Activated CD8-positive, alpha-beta memory T cell treated with anti-CD3 and anti-CD28 coated beads for 36 hours (primary cell): ENCODE measurements around the gene BNIP5. TPM values are rescaled to one million over a fixed set of nuclear protein-coding genes. Genes with fewer than 3 reads are reported as not detected.

ENCODE experiments used
- CTCF ChIA-PET: fragments of 350-600 bp; sonication (Branson Sonifier 250); formaldehyde crosslinking; loops from one replicate; lab custom pipeline; 2021; ENCODE audit warnings: antibody characterized with exemption; lab: Charles Lee
- POLR2A ChIA-PET: fragments of 350-600 bp; sonication (Branson Sonifier 250); formaldehyde crosslinking; loops from one replicate; lab custom pipeline; 2021; ENCODE audit warnings: antibody characterized with exemption; lab: Charles Lee
- total RNA-seq, 2 experiments: library from RNA; stranded (reverse); gene quantifications; one replicate each; pipeline ENCODE4 v1.2.3, GENCODE V29; 2021

Gene BNIP5
- total RNA-seq, 2 experiments from 2014 or later: not detected

DNA sequence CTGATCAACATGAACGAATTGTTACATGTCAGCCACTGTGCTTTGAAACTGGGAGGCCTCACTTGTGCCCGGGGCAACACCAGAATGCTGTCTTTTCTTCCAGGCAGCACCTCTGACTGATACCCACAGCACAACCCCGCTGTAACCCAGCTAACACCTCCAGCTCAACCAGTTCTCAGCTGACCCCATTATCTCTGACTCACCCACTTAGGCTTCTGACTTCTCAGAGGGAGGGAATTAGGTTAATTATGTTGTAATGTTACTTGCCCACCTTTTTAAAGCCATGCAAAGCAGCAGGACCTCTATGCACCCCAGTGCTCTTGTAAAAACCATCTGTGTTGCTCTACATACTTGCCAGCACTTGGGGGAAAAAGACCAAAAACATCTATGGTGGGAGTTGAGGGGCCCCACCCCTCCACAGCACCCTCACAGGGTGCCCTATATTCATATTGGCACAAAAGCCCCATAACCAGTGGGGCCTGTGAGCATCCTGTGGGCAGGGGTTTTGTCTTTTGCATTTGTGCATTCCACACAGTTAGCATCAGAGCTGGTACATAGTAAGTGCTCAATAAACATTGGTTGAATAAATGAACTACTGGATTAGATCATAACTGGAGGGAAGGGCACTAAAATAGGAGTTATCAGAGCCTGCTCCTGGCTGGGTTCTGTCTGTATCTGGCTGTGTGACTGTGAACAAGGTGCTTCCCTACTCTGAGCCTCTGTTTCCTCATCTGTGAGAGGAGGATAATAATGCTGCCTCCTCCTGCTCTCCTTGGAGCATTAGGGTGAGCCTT, 22.3 kb downstream of the BNIP5 start:
- ChIA-PET CTCF (no interaction called here), POLR2A (no interaction called here)

GRCh38 chr6:36313649-36313936, 23.1 kb downstream of the BNIP5 start:
- CTCF ChIA-PET: interaction anchor here (1.5 kb wide), 1 partner anchor 27 kb away, joined by 3 read pairs; no protein-coding TSS in a partner anchor
- POLR2A ChIA-PET: no interaction called here

- ChIA-PET POLR2A (no interaction called here), CTCF (interaction anchor here (0.5 to 1.5 kb wide), 3 partner anchors 11 to 71 kb away, joined by 3 to 4 read pairs (median 3); no protein-coding TSS in a partner anchor)
Measured at GRCh38 chr6:36312854-36313648, 23.6 kb downstream of the BNIP5 start.

DNA sequence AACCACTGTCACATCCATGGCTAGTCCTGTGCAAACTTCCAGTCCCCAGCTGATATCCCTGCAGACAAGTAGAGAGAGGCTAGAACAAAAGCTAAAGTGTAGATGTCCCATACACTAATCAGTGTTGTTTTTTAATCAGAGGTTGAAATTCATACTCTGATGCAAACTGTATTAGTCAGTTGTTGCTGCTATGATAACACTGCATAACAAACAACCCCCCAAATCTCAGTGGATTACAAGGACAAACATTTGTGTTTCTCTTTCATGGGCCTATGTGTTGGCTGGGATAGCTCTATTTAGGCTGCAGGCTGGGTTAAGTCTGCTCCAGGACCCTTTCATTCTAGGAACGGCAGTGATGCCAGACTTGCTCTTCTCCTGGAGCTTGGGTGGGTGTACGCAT, 26.8 kb downstream of the BNIP5 start:
- ChIA-PET POLR2A (no interaction called here), CTCF (no interaction called here)

DNA sequence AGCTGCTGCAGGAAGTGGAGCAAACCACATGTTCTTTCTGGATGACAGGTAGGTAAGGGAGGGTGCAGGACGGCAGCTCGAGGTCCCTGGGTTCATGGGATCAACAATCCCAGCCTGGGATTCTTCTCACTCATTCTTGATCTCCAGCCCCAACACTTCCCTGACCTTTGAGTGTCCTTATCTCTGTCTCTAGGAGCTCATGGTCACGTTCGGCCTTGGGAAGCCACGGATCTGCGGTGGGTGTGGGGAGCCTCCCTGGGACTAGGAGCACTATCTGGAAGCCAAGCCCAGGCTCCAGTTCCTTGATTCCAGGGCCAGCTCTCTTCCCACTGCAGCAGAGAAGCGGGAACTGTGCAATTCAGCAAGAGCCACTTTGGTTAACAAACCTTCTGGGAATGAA, 27.5 kb downstream of the BNIP5 start:
- CTCF ChIA-PET: no interaction called here
- POLR2A ChIA-PET: no interaction called here

GRCh38 chr6:36308514-36308913, 28.2 kb downstream of the BNIP5 start:
- CTCF ChIA-PET: no interaction called here
- POLR2A ChIA-PET: no interaction called here

DNA sequence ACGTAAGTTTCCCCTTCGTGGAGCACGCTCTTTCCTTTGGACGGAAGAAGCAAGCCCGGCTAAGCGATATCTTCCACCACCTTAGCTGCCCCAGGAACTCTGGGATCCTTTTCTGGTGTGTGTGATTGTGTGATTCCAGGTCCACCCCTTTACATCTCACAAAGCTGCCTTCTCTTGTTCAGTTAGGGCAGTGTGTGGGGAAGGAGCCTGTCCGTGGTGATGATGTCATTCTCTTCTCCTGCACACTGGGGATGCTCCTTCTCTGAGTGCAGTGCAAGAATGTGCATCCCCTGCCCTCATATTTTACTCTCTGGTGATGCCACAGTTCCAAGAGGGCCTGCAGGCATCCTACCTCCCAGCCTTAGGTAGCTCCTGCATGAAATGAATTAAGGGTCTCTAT, 30.3 kb downstream of the BNIP5 start:
- ChIA-PET CTCF (interaction anchor here (0.5 to 1.2 kb wide), 3 partner anchors 10 to 273 kb away, joined by 3 to 4 read pairs (median 3); no protein-coding TSS in a partner anchor), POLR2A (no interaction called here)

- CTCF ChIA-PET: interaction anchor here (0.5 to 1.6 kb wide), 5 partner anchors 10 to 279 kb away, joined by 3 to 6 read pairs (median 3); partner anchors contain the start of gene MAPK14
- POLR2A ChIA-PET: no interaction called here
Measured at GRCh38 chr6:36305885-36306284, 30.8 kb downstream of the BNIP5 start.

DNA sequence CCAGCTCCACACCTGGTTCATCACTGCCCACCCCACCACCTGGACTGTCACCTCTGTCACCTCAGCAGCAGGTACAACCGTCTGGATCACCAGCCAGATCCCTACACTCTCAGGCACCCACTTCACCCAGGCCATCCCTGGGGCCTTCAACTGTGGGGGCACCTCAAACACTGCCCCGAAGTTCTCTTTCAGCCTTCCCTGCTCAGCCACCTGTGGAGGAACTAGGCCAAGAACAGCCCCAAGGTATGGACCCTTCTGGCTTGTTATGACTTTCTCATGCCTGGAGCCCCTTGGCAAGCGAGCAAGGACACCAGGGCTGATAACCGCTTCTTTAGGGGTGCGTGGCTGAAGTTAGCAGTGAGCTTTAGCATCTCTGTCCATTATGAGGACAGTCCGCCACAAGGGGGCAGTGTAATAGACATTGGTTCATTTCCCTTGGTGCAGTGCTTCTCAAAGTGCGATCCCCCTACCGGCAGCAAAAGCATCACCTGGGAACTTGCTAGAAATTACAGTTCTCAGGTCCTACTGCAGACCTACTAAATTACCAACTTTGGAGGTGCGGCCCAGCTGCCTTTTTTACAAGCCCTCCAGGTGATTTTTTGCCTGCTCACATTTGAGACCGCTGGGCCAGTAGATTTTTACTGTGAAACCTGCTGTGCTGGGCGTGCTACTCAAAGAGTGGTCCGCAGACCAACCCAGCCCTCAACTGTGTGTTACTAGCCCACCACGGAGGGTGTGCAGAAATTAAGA, 34.3 kb downstream of the BNIP5 start:
- POLR2A ChIA-PET: no interaction called here
- CTCF ChIA-PET: interaction anchor here (0.6 to 2.3 kb wide), 29 partner anchors 9 to 1998 kb away, joined by 3 to 12 read pairs (median 4); partner anchors contain the start of gene MAPK14

DNA sequence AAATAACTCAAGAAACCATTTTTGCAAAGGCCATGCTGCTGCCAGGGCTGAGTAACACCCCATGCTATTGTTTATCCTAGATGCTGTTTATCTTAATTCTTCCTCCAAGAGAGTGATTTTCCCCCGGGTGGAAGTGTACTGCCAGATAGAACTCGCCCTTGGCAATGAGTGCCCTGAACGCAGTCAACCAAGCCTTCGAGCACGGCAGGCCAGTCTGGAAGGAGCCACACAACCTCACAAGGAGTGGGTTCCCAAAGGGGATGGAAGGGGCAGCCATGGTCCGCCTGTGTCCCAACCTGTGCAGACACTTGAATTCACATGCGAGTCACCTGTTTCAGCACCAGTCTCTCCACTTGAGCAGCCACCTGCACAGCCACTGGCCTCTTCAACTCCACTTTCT, 34.9 kb downstream of the BNIP5 start:
- POLR2A ChIA-PET: no interaction called here
- CTCF ChIA-PET: interaction anchor here (0.6 to 2.3 kb wide), 24 partner anchors 8 to 1997 kb away, joined by 3 to 12 read pairs (median 4); partner anchors contain the start of gene MAPK14

- POLR2A ChIA-PET: no interaction called here
Measured at GRCh38 chr6:36301085-36301658, 35.5 kb downstream of the BNIP5 start.

DNA sequence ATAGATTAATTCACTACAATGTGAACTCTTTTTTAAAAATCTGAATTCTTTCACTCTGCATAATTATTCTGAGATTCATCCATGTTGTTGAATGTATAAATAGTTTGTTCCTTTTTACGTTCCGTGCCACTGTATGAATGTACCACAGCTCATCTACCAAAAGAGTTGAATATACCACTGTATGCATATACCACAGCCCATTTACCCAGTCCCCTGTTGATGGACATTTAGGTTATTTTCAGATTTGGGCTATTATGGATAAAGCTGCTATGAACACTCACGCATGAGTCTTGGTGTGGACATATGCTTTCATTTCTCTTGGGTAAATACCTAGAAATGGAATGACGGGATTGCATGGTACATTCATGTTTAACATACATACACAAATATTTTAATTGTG, 38.7 kb downstream of the BNIP5 start:
- ChIA-PET CTCF (no interaction called here), POLR2A (no interaction called here)

More at GRCh38 chr6:36301085-36301658, 35.5 kb downstream of the BNIP5 start:
- CTCF ChIA-PET: interaction anchor here (1.3 to 2.3 kb wide), 3 partner anchors 50 to 62 kb away, joined by 3 to 9 read pairs (median 5); no protein-coding TSS in a partner anchor

DNA sequence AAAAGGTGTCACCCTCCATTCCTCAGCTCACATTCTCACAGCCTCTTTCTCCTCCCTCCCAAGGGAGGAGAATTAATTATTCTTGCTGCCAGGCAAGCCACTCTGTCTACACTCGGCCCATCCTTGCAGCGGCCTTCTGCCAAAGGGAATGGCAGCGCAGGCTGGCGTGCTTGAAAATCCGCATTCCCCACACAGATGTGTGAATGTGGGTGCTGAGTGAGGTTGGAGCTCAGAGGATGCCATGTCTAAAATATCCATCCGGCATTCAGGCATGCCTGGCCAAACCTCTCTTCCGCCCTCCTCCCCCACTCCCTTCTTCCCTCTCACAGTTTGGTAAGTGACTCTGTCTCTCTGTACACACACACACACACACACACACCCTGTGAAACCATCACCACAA, 39.2 kb downstream of the BNIP5 start:
- ChIA-PET CTCF (no interaction called here), POLR2A (no interaction called here)

DNA sequence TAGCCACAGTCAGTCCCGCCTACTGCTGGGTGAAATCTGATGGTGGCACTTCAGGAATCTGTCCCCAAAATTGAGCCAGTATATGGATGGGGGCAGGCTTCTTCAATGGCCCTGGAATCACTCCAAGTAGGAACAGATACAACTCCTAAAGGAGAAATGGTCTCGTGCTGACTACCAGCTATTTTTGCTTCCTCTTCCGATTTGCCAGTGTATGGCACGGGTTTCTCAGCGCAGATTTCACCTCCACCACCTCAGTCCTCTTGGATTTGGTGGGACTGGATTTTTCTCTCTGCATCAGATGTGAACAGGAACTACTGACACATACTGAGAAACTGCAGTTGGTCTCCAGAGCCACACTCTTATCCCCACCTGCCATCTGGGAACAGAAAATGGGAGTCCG, 39.6 kb downstream of the BNIP5 start:
- ChIA-PET CTCF (no interaction called here), POLR2A (no interaction called here)

DNA sequence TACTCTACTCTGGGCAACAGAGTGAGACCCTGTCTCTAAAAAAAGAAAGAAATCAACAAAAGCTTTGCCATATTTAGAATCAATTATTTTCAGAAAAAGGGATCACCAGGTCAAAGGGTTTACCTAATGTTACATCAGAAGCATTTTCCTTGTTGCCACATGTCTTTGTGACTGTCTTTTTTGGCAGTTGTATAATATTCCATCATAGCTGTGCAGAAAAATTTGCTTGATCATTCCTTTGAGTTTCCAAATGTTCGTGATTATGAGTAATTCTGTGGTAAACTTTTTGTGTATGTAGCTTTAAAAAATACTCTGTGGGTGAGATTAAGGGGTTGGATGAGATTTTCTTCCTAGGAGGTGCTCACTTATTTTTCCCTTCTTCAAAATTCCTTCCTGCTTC, 40.4 kb downstream of the BNIP5 start:
- ChIA-PET POLR2A (no interaction called here), CTCF (interaction anchor here (0.8 to 1.1 kb wide), 2 partner anchors 9 to 45 kb away, joined by 3 read pairs; no protein-coding TSS in a partner anchor)

GRCh38 chr6:36292170-36292569, 44.5 kb downstream of the BNIP5 start:
- ChIA-PET CTCF (interaction anchor here (0.9 to 1.0 kb wide), 2 partner anchors 9 to 25 kb away, joined by 3 read pairs; no protein-coding TSS in a partner anchor), POLR2A (no interaction called here)

GRCh38 chr6:36290668-36291620, 45.7 kb downstream of the BNIP5 start:
- CTCF ChIA-PET: interaction anchor here (1.0 kb wide), 1 partner anchor 26 kb away, joined by 3 read pairs; no protein-coding TSS in a partner anchor
- POLR2A ChIA-PET: no interaction called here
